Effector CD4-positive, alpha-beta T cell (primary cell): ENCODE results near the gene VPS8.

Experiments used
- DNase-seq: peaks from one replicate; pipeline ENCODE4 v3.0.0-alpha.2; 2020

Gene VPS8

DNA sequence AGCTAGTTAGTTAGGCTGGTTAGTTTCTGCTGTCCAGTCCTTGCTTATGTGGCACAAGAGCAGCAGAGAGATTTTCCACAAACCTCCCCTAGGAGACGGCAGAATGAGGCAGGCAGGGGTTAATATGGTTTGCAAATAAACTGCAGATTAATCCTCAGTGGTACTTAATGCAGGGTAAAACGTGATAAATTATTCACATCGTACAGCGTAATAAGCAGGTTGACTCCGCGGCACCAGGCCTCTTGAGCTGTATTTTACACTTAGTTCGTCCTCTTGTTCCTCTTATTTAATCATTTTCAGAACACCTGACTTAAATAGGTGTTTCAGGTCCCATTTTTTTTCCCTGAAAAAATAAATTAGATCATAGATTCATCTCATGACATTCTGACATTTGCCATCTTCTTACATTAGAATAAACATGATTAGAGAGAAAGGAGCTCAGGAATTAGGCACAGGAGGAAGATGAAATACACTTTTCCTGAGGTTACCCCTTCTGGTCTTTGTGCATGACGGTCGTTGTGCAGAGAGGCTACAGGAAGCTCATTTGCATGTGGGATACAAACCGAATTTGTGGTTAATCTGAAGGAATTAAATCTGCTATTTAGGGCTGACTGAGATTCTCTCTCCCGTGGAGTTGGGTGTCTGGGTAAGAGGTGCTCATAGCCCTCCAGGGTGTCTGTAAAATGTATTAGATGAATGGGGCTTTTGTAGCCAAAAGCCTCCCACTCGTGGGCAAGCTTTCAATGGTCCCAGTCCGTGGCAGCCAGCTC, 27.1 kb upstream of the VPS8 start:
- no peak for DNase-seq

DNA sequence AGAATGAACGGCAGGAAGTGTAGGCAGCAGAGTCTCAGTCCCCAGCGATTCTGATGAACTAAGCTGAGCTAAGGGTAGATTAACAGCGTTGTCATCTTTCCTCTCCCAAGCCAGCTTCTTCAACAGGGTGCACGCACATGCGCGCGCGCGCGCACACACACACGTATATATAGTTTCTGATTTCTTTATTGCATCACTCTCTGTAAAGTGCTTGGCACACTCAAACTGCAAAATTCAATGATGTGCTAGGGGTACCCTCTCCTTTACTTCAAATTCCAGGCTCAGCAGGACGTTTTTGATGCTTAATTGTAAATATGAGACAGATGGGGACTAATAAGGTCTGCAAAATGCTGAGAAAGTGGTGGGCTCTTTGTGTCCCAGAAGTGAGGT, 26.1 kb upstream of the VPS8 start:
- DNase-seq: no peak

DNA sequence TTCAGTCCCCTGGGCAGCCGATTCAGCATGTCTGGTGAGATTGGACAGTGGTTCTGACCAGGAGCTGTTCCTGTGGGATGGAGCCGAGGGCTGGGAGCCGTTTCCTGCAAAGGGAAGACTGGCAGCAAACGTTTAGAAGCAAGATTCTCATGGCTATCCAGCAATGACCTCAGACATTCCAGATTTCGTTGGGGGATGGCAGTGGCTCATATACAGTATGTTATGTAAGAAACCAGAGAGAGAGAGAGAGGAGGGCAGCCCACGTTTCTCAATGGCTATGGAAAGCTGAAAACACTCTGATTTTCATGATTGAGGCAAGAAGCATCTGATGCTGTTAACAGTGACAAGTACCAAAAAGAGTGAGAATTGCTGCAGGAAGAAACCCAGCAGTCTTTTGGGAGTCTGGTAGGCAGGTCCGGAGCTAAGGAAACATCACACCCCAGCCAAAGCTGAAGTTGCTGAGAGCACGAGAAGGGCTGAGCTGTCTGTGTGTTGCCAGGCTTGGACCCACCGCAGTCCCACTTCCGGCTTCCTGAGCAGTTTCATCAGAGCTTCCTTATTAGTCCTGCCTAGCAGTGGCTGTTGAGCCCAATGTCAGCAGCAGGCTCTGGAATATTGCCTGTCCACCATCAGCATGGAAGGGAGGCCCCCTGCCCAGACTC, 25.6 kb upstream of the VPS8 start:
- DNase-seq: no peak

DNA sequence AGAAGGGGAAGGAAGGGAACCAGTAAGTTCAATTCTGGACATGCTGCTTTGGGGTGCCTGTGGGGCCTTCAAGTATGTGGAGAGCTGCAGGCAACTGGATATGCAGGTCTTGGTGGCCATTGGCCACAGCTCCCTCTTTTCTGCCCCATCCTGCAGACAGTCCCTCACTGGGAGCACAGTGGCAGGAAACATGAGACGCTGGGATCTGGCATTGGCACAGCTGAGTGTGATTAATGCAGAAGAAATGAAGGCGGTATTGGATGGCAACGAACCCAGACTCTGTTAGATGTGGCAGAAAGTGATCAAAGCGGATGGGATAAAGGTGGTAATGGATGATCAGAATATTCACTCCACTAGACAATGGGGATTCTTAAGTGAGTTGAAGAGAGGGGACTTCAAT, 23.2 kb upstream of the VPS8 start:
- DNase-seq: no peak

DNA sequence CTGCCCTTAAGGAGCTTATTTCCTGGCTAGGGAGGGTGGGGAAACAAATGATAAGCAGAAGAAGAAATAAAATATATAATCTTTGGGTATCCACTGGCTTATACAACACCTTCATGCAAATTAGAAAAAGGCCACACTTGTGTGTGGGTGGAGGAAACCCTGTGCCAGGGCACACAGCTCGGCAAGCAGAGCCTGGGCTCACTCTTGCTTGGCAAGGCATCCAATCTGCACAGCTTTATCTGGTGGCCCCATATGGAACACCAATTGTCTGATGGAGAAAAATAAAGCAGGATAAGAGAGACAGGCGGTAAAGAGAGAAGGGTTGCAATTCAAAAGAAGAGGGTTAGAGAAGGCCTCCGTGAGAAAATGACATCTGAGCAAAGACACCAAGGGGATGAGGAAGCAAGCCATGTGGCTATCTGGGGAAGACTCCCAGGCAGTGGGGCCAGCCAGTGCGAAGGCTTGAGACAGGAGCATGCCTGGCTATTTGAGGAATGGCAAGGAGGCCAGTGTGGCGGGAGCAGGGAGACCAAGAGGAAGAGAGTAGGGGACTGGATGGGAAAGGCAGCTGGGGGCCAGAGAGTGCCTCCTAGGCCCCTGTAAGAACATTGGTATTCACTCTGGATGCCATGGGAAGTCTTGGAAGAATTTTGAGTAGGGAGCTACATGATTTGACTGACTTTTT, 22.5 kb upstream of the VPS8 start:
- no peak for DNase-seq

DNA sequence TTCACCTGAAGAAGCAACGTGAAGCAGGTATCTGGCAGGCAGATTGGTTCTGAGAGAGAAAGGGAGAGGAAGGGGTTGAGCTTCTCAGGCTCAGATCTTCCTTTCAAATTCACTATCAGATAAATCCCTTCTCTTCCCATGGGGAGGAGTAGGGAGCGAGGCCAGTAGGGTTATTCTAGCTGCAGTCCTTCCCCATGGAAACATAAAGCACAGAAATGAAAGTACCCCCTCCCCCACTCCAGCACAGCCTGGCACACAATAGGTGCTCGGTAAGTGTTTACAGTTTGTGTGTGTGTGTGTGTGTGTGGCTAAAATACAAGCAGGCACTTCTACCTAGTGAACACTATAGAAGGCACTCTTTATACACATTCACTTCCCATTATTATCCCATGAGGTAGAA, 20.8 kb upstream of the VPS8 start:
- no peak for DNase-seq

DNA sequence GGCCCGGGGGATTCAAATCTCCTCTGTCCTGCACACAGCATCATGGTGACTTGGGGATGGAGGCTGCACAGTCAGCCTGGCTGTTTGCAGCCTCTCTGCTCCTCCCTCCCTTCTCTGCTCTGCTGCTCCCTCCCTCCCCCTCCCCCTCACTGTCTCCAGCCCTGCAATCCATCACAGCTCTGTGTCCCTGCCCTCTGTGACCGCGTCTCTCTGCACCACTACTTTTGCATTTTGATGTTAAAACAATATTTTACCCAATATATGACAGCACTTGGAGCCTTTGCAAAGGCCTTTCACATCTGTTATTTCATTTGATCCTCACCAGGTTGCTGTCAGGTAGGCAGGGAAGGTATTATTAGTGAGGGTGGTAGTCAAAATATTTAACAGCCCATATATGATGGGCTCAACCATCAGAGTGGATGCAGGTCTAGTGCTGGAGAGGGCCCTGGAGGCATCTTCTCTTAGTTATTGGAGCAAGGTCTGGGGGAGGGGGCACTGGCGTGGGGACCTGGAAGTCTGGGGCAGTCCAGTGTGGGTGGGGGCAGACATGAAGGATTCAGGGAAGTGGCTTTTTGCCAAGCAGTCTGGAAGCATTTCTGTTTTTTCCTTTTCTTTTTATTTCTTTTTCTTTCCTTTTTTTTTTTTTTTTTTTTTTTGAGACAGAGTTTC, 16.3 kb upstream of the VPS8 start:
- DNase-seq: no peak

DNA sequence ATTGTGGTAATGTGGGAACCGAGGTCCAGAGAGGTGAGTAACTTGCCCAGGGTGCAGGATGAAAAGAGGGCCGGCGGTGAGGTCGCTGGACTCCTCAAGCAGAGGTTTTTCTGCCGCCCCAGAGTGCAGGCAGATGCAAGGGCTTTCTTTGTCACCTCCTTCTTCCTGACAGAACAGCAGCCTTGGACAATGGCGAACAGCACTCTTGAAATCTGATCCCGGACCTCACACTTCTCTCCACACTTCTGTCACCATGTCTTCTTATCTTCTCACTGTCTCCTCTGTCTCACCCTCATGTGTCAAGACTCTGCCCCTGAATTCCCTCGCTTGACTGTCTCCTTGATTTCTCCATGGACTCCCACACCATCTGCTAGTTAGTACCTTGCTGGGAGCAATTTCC, 15.4 kb upstream of the VPS8 start:
- DNase-seq: no peak

DNA sequence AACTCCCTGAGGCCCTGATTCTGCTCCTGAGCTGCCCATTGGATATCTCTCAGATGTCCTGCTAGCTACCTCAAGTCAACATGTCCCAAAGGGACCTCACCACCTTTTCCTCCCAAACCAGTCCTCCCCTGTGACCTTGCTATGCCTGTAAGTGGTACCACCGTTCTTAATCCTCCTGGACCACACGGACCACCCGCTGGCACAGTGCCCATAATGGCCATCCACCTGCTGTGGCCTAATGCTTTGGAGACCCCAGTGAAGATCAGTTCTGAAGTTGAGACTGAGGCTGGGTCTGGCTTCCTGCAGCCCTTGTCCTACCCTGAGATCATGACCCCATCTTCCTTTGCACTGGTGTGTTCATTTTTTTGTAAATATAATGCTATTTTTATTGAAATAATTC, 15.0 kb upstream of the VPS8 start:
- no peak for DNase-seq

DNA sequence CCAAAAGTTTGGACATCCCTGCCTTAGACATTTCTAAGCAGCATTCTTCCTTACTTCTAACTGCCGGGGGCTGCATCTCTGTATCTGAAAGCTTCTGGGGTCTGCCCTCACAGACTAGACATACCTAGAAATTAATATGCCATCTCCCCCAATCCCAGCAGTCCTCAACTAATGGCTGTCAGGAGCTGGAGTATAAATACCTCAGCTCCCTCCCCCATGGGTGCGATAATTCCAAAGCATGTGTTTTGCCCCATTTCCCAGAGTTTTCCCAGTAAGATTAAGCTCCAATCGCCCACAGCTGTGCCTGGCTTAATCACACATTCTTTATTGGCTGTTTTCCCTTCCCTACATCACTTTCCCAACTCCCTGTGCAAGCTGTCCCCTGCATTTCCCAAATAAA, 13.8 kb upstream of the VPS8 start:
- no peak for DNase-seq

DNA sequence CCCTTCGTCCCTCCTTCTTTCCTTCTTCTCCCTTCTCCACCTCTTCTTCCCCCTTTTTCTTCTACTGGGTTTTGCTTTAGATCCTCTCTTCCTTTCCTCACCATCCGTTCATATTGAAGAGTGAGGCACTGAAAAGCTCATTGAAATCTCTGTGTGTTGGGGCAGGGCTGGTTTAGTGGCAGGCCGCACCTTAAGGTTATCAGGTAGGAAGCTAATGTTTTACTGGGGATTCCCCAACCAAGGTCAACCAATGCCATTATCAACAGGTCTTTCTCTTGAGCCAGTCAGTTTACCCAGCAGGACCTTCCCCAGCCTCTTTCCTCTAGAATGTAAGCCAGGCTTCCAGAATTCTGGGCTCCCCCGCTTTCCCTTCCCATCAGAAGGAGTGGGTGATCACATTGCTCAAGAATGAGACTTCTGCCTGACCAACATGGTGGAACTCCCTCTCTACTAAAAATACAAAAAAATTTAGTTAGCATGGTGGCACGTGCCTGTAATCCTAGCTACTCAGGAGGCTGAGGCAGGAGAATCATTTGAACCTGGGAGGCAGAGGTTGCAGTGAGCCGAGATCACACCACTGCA, 11.5 kb upstream of the VPS8 start:
- DNase-seq: no peak

DNA sequence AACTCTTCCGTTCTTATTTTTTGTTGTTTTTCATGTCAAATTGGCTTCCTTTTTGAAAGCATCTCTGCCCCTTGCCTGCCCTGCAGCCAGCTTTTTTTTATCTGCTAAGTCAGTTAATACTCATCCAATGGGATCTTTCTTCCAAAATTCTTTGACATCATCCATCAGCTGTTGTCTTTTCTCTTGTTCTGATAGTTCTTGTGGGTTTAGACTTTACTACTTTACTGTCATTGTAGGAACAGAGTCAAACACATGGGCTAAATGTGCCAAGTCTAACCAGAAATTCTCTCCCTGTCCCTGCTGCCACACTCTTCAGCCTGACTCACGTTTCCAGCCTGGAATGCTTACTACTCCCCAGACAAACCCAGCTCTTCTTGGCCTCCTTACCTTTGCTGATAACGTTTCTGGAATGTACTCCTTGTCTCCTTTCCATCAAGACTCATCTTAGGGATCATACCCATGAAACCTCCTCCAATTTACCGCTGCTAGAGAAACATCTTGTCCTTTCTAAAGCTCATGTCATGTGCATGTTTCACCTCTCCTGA, 10.7 kb upstream of the VPS8 start:
- DNase-seq: no peak

DNA sequence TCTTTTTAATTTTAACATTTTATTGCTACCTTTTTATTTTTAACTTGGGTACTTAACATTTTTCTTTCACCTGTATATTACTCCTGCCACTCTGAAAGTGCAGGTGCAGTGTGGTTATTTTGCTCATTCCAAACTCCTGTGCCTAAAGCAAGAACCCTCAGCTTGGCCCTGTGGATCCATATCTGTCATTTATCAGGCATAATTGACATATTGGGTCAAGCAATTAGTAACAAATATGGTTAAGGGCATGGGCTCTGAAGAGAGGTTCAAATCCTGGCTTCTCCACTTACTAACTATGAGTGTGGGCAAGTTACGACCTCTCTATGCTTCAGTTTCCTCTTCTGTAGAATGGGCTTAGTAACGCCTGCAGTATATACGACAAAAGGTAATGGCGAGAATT, 9.8 kb upstream of the VPS8 start:
- DNase-seq: no peak

DNA sequence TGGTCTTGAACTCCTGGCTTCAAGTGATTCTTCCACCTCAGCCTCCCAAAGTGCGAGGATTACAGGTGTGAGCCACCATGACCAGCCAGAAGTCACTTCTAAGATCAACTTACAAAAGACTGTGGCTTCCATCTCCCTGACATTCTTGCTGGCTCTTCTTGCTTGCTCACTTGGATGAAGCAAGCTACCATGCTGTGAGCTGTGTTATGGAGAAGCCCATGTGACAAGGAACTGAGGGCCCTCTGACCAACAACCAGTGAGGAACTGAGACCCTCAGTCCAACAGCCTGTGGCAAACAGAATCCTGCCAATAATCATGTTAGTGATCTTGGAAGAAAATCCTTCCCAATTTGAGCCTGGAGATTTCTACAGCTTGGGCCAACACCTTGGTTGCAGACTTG, 7.2 kb upstream of the VPS8 start:
- no peak for DNase-seq

DNA sequence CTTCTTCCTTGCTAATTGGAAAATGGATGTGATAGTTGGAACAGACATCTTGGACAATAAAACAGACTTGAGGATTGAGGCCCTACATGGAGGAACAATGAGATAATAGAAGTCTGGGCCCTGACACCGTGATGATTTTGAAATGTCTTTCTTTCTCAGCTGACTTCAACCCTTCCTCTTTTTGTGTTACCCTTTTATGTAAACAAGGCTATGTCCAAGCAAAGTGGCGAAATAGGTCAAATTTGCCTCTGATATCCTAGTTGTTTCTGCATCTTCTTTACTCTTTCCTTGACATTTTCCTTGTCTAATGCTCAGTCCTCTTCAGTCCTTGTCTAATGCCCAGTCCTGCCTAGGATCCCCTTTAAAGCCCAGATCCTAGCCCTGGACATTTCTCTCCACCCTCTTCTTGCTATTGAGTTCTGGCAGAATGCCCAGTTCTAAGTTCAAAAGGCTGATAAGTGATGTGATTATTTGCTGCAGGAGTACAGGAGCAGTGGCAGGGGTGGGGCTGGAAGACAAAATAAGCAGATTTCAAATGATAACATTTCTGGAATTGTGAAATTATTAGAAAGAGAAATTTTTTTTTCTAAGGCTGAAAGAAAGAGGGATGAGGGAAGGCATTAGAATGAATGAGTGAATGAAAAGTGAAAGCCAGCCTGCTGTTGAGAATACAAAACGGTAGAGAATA, 6.5 kb upstream of the VPS8 start:
- DNase-seq: no peak

DNA sequence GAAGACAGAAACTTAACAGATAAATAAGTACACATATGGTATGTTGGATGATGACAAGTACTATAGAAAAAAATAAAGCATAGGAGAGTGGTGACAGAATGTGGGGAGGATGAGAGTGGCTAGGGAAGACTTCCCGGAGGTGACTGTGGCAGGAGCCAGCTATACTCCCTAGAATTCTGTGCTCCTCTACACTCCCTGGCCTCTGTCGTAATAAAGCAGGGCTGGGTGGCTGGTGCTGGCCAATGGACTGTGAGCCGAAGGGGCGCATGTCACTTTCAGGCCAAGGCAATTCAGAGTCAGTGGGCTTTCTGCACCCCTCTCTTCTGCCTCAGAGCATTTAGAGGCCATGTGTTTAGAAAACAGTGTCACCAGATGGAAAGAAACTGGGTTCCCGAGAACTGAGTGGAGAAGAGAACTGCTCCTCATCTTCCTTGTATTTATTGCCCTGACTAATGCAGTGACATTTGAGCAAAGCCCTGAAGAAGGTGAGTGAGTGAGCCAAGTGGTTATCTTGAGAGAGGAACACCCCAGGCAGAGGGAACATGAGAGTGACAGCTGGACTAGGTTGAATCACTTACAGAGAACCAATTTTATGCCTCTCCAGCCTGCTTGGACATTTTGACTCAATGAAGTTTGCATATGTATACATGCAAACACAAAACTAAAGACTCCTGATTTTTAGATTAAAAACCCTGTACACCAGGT, 5.2 kb upstream of the VPS8 start:
- no peak for DNase-seq

DNA sequence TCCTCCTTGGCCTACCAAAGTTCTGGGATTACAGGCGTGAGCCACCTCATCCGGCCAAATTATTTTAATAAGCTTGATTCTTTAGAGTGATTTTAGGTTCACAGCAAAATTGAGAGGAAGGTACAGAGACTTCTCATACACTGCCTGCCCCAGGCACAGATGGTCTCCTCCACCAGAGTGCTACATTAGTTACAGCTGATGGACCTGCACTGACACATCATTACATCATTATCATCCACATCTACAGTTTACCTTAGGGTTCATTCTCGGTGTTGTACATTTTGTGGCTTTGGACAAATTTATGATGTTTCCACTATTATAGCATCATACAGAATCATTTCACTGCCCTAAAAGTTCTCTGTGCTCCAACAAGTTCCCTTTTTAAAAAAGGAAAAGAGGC, 4.4 kb upstream of the VPS8 start:
- no peak for DNase-seq

DNA sequence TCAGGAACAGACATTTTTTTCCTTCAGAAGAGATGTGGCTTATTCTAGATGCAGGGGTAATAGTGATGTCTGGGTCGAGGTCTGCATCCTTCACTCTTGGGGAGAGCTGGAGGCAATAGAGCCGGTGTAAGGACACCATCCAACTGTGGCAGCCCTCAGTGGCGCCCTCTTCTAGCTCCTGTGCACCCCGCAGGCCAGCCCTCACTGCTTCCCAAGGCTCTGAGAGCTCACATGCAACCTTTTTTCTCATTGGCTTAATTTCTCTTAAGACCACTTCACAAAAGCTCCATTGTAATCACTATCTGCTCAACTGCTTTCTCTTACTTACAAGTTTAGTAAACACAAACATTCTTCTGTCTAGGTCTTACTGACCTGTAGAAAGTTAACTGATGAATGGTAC, 3.9 kb upstream of the VPS8 start:
- no peak for DNase-seq

DNA sequence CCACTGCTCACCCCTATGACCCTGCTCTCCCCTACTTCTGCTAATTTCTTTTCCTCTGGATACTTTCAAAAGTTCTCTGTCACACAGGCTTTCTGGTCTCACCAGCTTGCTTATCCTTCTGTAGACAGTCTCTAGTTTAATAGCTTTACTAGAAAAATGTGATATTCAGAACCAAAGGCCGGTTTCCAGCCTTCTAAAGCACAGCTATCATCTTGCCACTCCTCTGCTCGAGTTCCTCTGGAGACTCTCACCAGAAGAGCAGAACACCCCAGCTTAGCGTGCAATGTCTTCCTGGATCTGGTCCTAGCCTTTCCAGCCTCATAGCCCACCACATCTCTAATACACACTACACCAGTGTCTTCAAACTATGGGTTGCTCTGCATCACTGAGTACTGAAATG, 1.8 kb upstream of the VPS8 start:
- no peak for DNase-seq

DNA sequence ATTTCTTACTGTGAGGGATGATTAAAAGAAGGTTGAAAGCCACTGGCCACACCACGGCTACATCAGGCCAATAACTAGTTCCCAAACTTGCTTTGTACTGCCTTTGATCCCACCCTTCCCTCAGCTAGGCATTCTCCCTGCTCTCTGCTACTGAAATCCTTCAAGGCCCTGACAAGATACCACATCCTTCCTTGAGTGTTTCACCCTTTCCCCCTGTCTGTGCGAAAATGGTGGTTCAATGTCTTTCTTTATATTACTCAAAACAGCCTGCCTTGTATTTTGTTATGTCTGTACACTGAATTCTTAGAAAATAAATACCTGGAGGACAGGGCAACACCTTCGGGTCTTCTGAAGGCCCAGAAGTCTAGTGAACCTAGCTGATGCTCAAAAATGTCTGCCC, 932 bp upstream of the VPS8 start:
- no peak for DNase-seq

DNA sequence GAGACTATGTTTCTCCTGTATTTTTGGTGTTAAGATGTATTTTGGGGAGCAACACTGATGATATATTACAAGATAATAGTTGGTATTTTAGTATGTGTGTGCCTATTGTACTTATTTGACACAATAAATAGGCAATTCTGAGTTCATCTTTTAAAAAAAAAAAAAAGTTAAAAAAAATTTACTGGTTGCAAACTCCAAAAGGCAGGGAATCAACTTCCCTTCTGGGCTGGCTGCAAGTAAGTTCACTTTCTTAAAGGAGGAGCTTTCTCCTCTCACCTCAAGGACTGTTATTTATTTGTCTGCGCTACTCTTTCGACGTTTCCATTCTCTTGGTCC, 335 bp upstream of the VPS8 start:
- no peak for DNase-seq

DNA sequence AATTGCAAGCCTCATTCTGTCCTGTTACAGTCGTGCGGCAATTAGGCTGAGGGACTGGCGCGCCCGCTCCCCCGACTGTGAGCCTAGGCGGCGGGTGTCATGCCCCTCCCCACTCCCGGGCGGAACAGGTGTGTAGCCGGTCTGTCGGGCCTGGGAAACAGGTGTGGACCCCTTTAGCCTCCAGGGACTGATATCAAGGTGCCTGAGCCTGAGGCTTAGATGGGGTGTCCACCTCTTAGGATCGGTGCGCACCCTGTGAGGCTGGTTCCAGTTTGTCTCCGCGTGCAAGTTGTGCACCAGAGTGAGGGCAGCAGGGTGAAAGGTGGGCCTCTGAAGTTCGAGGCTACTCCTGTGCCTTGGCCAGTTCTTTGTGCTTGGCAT, 686 bp downstream of the VPS8 start:
- DNase-seq: peak; percentile 14
